LHCN-M2 (cell line): ENCODE results near the gene MS4A3. TPM values are rescaled to one million over a fixed set of nuclear protein-coding genes. Genes with fewer than 3 reads are reported as not detected.
"Not testable (repeated sequence)": the region's sequence is repeated elsewhere in the genome, so short reads cannot be mapped to it uniquely, and the experiment has no call there.

Source experiments
- DNase-seq: peaks from one replicate; pipeline ENCODE4 v3.0.0-alpha.2; 2012; ENCODE audit warnings: low read depth
- total RNA-seq: library from RNA; depleted of rRNA; stranded (reverse); fragments of >200 nt; gene quantifications from 2 replicates; pipeline ENCODE4 v1.2.3, GENCODE V29; 2014; rRNA removed

MS4A3 gene
- total RNA-seq, 1 experiment from 2014 or later = not detected

DNA sequence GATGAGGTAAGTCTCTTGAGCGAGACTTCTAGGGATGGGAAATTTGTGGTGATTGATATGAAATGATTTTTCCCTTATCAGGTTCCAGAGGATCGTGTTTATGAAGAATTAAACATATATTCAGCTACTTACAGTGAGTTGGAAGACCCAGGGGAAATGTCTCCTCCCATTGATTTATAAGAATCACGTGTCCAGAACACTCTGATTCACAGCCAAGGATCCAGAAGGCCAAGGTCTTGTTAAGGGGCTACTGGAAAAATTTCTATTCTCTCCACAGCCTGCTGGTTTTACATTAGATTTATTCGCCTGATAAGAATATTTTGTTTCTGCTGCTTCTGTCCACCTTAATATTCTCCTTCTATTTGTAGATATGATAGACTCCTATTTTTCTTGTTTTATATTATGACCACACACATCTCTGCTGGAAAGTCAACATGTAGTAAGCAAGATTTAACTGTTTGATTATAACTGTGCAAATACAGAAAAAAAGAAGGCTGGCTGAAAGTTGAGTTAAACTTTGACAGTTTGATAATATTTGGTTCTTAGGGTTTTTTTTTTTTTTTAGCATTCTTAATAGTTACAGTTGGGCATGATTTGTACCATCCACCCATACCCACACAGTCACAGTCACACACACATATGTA lies 39.1 kb downstream of the MS4A3 start:
- DNase-seq = no peak

DNA sequence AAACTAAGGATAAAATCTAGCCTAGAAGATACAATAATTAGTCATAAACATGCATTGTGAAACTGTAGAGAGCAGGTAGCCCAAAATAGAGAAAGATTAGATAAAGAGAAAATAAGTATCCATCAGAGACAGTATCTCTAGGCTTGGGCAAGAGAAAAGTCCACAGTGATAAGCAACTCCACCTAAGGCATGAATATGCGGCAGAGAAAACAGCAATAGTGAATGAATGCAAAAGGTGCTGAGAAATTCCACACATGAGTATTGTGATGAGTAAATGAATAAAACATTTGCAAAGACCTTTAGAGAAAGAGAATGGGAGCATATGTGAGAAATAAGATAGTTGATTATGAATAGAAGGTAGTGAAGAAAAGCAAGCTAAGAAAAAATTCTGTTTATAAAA lies 40.7 kb downstream of the MS4A3 start:
- no peak for DNase-seq

DNA sequence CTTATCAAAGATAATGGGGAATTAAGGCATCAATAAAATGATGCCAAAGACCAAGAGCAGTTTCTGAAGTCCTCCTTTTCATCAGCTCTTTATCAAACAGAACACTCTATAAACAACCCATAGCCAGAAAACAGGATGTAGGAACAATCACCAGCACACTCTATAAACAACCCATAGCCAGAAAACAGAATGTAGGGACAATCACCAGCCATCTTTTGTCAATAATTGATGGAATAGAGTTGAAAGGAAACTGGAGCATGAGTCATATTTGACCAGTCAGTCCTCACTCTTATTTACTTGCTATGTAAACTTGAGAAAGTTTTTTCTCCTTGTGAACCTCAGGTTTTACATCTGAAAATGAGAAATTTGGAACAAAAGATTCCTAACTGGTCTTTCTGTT lies 42.0 kb downstream of the MS4A3 start:
- no peak for DNase-seq

DNA sequence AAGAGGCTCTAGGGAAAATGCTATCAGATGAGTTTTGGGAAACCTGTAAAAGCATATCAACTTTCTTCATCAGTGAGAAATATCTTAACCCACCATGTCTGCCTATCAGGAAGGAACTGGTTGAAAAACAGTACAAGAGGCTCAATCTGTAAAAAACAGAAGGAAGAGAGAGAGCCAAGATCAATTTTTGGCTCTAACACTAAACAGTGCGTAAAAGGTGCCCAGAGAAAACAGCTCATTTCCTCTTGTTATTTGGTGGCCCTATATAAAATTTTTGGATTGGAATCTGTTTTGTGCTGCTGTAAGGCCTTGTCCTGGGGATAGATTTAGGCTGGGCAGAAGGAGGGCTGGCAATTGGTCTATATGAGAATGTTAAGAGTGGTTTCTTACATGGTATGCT lies 44.1 kb downstream of the MS4A3 start:
- no peak for DNase-seq

DNA sequence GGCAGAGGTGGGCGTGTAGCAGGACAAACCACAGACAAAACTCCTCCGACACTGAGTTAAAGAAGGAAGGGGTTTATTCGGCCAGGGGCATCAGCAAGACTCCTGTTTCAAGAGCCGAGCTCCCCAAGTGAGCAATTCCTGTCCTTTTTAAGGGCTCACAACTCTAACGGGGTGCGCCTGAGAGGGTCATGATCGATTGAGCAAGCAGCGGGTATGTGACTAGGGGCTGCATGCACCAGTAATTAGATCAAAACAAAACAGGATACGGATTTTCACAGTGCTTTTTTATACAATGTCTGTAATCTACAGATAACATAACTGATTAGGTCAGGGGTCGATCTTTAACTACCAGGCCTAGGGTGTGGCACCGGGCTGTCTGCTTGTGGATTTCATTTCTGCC lies 44.9 kb downstream of the MS4A3 start:
- not testable (repeated sequence) for DNase-seq

DNA sequence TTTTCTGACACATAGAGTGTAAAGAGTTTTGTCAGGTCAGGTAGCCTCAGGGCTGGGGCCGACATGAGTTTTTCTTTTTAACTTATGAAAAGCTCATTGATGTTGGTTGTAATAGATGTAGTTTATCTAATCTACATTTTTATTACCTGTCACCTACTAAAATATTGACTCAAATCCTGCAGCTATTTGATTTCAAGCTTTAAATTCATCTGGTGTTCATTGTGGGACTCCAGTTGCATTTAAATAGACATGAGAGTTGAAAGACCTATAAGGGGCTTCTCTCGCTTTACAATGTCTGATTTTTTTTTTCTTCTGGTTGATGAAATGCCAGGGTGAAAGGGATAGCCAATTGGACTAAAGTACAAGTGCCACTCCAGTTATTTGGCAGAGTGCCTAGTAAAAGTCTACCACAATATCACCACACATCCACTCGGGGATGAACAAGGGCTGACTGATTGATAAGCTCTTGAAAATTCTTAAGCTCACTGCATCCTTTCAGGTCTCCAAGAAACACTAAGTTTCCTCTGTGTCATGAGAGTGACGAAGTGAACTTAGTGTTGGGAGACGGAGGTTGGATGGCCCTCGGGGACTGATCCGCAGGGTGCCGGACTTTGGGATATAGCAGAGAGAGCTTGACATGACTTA lies 48.1 kb downstream of the MS4A3 start:
- not testable (repeated sequence) for DNase-seq

DNA sequence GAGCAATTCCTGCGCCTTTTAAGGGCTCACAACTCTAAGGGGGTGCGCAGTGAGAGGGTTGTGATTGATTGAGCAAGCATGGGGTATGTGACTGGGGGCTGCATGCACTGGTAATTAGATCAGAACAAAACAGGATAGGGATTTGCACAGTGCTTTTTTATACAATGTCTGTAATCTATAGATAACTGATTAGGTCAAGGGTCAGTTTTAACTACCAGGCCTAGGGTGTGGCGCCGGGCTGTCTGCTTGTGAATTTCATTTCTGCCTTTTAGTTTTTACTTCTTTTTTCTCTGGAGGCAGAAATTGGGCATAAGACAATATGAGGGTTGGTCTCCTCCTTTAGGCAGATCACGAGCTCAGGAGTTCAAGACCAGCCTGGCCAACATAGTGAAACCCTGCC lies 52.2 kb downstream of the MS4A3 start:
- DNase-seq = not testable (repeated sequence)

DNA sequence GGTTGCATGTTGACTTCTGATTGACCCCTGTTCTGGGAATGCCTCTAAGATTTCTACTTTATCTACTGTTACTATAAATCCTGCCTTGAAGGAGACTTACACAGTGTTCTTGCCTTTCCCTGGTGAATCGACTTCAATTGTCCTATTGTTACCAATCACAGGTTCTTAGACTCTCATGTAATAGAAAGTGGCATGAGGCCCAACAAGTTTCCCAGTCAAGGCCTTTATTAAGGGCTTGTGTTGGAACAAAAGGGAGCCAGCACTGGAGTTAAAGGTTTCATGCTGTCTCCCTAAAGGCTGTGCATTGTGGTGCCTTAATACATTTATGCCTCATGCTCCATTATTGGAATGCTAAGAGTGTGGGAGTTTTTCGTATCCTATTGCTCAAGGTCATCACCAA lies 55.3 kb downstream of the MS4A3 start:
- no peak for DNase-seq

DNA sequence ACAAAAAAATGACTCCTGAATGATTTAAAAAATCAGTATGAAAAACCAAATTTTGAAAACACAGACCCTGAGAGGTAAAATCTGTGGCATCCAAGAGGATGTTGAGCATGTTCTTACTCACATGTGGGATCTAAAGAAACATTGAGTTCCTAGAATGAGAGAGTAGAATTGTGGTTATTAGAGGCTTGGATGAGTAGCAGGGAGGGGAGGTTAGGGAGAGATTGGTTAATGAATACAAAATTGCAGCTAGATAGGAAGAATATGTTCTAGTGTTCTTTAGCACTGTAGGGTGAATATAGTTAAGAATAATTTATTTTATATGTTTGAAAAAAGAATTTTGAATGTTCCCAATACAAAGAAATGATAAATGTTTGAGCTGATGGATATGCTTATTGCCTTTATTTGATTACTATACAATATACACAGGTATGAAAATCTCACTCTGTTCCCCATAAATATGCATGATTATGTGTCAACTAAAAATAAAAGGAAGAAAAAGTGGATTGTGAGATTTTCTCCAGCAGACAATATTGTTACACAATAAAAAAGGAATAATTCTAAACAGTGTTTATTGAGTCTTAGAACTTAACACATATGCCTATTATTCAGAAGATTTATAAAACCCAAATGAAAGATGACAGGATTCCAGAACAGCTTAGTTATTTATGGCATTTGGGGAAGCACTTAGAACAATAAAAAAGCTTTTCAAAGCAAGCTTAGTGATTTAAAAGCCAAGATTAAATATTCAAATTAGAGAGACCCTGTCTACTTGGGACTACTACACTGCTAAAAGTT lies 60.7 kb downstream of the MS4A3 start:
- DNase-seq = no peak

DNA sequence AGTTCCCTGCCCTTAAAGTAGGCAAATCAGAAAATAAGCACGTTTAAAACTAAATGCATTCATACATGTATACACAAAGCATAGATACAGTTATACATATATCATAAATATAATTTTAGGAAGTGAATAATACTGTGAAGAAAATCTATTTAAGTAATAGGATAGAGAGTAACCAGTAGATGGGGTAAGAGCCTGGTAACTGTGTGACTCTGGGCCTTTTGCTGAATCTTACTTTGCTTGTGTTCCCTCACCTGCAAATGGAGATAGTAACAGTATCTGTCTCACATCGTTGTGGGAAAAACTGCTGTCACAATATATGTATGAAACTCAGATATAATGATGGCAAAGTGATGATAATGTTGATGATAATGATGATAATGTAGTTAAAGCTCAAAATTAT lies 61.9 kb downstream of the MS4A3 start:
- no peak for DNase-seq

DNA sequence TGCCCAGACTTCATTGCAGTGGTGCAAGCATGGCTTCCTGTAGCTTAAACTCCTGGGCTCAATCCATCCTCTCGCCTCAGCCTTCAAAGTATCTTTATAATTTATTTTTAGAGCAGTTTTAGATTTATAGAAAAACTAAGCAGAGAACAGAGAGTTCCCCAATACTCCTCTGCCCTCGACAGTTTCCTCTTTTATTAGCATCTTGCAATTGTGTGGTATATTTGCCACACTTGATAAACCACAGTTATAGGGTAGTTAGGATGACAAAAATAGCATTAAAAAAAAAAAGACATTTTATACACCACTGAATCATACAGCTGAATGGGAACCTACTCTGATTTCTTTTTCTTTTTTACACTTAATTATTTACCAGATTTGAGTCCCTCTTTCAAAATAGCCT lies 63.2 kb downstream of the MS4A3 start:
- no peak for DNase-seq

Other genes with a start within 250 kb of the MS4A3 start
- 39.6 and 48.0 TPM in 2 replicates for gene MRPL16, start 245.9 kb upstream of the MS4A3 start, total RNA-seq
- not detected in 2 replicates for gene CBLIF, start 211.2 kb upstream of the MS4A3 start, total RNA-seq
- not detected in 2 replicates for gene TCN1, start 190.2 kb upstream of the MS4A3 start, total RNA-seq
- not detected in 2 replicates for gene OOSP3, start 177.9 kb upstream of the MS4A3 start, total RNA-seq
- gene OOSP1, start 118.2 kb upstream of the MS4A3 start, total RNA-seq = not detected in 2 replicates
- gene OOSP4A, start 92.6 kb upstream of the MS4A3 start, total RNA-seq = not detected in 2 replicates
- not detected in 2 replicates for gene OOSP4B, start 39.5 kb upstream of the MS4A3 start, total RNA-seq
- not detected in 2 replicates for gene OOSP2, start 16.3 kb upstream of the MS4A3 start, total RNA-seq
- not detected in 2 replicates for gene MS4A2, start 32.0 kb downstream of the MS4A3 start, total RNA-seq
- gene MS4A6A, start 126.4 kb downstream of the MS4A3 start, total RNA-seq = not detected in 2 replicates
- not detected in 2 replicates for gene MS4A4E, start 186.5 kb downstream of the MS4A3 start, total RNA-seq
- not detected in 2 replicates for gene MS4A4A, start 224.0 kb downstream of the MS4A3 start, total RNA-seq